ENCODE data around the gene APLF. TPM values are rescaled to one million over a fixed set of nuclear protein-coding genes. Genes with fewer than 3 reads are reported as not detected.

The APLF gene
- total RNA-seq, 6 experiments from 2014 or later, result 1.3 to 1.8 (median 1.5) TPM

DNA sequence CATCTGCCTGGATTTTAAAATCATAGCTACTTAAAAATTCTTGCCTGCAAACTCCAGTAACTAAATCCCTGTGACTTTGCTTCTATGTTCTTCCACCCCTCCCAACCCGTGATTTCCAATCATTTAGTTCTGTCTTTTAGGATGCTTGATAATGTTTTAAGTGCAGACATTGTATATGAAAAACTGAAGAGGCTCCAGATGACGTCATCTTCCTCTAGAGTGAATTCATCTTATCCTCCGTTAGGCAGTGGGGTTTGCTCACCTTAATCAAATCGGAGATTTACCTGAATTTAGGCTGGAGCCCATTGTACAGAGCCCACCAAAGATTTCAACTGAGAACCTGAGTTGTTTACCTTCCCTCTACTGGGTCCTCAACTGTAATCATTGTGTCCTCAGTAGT is 11.2 kb upstream of the APLF start:
- Mint-ChIP-seq H3K27me3 (ENCODE audit: insufficient read depth) (0 out of 2 replicates have a peak, but pooled peaks cover 2% of the 10 kb centered on the region), H3K4me3 (no peak overlapping the region), H3K36me3 (ENCODE audit: low read depth) (no peaks in the 10 kb centered on the region), H3K27ac (no peak overlapping the region), H3K9me3 (no peaks in the 10 kb centered on the region), H3K4me1 (ENCODE audit: low read depth) (peaks cover 18% of the 10 kb centered on the region)
- TF ChIP-seq, protein P1, sequence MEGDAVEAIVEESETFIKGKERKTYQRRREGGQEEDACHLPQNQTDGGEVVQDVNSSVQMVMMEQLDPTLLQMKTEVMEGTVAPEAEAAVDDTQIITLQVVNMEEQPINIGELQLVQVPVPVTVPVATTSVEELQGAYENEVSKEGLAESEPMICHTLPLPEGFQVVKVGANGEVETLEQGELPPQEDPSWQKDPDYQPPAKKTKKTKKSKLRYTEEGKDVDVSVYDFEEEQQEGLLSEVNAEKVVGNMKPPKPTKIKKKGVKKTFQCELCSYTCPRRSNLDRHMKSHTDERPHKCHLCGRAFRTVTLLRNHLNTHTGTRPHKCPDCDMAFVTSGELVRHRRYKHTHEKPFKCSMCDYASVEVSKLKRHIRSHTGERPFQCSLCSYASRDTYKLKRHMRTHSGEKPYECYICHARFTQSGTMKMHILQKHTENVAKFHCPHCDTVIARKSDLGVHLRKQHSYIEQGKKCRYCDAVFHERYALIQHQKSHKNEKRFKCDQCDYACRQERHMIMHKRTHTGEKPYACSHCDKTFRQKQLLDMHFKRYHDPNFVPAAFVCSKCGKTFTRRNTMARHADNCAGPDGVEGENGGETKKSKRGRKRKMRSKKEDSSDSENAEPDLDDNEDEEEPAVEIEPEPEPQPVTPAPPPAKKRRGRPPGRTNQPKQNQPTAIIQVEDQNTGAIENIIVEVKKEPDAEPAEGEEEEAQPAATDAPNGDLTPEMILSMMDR (IDR thresholded peaks at IDR 0.05), result no peak
- DNase-seq, result no peak

DNA sequence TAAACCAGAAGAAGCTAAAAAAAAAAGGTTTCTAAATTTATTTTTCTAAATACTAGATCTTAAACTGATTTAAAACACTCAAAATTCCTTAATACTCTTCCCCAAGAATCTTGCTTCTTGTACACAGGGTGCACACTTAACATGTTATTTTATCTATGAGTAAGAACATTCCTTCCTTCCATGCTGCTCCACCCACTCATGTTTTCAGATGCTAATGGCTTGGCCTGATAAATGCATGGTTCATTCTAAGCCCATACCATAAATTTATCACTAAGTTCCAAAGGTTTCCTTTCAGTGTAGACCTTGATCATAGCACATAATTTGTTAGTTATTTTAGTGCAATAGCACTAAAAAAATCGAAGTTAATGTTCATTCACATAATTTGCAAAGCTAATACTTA is 8.4 kb upstream of the APLF start:
- Mint-ChIP-seq H3K4me3 (no peak overlapping the region), H3K9me3 (no peaks in the 10 kb centered on the region), H3K4me1 (ENCODE audit: low read depth) (peaks cover 18% of the 10 kb centered on the region), H3K27ac (no peak overlapping the region), H3K36me3 (ENCODE audit: low read depth) (no peaks in the 10 kb centered on the region), H3K27me3 (ENCODE audit: insufficient read depth) (0 out of 2 replicates have a peak, but pooled peaks cover 2% of the 10 kb centered on the region)
- peak; percentile 31 for DNase-seq
- TF ChIP-seq, protein P1 (IDR thresholded peaks at IDR 0.05), result no peak

DNA sequence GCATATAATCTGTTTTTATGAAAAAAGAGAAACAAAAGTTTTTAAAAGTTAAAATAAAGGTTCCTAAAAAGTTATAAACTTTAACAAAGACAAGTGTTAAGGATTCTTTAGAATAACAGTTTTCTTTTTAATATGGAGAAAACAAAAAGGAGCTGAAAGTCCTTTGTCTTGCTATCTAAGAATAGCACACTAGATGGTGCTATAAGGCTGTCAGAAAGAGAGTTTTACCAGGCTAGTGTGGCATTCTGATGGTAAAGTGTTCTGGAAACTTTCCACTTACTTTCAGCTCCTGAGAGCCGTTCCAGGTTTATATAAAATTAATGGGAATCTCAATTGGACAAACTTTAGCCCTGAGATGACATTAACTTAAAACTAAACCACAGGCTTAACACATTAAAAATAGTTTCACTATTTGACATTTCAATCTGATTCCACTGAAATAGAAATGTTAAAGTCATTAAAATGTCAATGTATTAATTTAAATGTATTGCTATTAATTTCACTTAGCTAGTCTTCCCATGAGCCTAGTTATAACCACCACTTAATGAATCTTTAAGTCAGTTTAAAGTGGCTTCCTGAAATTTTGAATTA is 4.0 kb upstream of the APLF start:
- Mint-ChIP-seq H3K4me1 (ENCODE audit: low read depth) (peaks cover 34% of the 10 kb centered on the region), H3K36me3 (ENCODE audit: low read depth) (no peaks in the 10 kb centered on the region), H3K4me3 (no peak overlapping the region), H3K9me3 (no peaks in the 10 kb centered on the region), H3K27ac (no peak overlapping the region), H3K27me3 (ENCODE audit: insufficient read depth) (no peaks in the 10 kb centered on the region; the same call in 1 of the 2 replicates)
- peak; percentile 63 for DNase-seq
- TF ChIP-seq, protein P1 (IDR thresholded peaks at IDR 0.05), result peak; percentile 83

DNA sequence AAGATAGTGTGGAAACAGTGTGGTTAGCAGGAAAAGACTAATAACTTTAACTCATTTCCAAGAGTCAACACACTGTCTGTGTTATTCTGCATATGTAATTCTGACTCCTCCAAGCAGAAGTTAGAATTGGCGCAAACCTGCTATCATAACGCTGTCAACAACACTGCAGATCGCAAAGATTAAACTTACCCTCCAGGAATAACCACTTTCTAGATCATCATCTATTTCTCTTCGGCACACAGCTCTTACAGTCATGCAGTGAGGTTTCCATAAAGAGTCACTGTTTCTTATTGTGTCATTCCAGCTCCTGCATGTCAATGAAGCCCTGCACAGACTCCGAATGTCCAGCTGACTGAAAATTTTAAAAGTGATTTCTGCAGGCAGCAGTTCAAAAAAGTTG is 2.7 kb upstream of the APLF start:
- Mint-ChIP-seq H3K9me3 (no peaks in the 10 kb centered on the region), H3K4me1 (ENCODE audit: low read depth) (peaks cover 36% of the 10 kb centered on the region), H3K27me3 (ENCODE audit: insufficient read depth) (no peaks in the 10 kb centered on the region; the same call in 1 of the 2 replicates), H3K36me3 (ENCODE audit: low read depth) (no peaks in the 10 kb centered on the region), H3K27ac (no peak overlapping the region), H3K4me3 (no peak overlapping the region)
- DNase-seq, result no peak
- TF ChIP-seq, protein P1 (IDR thresholded peaks at IDR 0.05), result no peak

DNA sequence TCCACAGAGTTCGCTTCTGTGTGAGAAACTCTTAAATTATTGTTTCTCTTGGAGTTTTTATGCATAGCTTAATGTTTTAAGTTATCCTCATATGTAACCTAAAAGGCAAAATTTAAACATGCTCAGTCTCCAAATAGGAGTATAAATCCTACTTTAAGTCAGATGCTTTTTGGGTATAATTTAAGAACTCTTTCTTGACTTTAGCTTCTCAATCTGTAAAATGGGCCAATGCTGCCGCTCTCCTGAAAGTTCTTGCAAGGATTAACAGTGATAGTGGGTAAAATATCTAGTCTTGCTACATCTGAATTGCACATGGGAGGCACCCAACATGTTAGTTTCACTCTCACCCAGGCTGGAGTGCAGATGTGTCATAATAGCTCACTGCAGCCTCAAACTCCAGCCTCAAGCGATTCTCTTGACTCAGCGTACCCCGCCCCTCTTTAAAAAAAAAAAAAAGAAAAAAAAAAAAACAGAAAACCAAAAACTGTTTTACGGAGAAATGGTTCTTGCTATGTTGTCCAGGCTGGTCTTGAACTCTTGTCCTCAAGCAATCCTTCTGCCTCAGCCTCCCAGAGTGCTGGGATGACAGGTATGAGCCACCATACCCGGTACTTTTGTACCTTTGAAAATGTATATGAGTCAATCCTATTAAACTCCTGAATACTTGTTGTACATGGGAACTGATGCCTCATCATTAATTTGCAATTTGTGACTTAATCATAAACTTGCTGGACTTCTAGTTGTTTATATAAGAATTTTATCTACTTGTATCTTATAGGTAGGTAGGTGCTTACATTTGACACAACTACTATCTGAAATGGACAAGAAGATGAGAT is 2.1 kb upstream of the APLF start:
- peak overlapping the region; percentile 91 for H3K27ac Mint-ChIP-seq

More for the DNA sequence above, 2.1 kb upstream of the APLF start:
- peak; percentile 36 for DNase-seq
- TF ChIP-seq, protein P1 (IDR thresholded peaks at IDR 0.05), result no peak
- peaks cover 42% of the 10 kb centered on the region for H3K4me1 Mint-ChIP-seq (ENCODE audit: low read depth)
- H3K4me3 Mint-ChIP-seq, result peak overlapping the region; percentile 99
- no peaks in the 10 kb centered on the region for H3K36me3 Mint-ChIP-seq (ENCODE audit: low read depth)
- H3K9me3 Mint-ChIP-seq, result no peaks in the 10 kb centered on the region
- no peaks in the 10 kb centered on the region; the same call in 1 of the 2 replicates for H3K27me3 Mint-ChIP-seq (ENCODE audit: insufficient read depth)

Data from HFFc6 (cell line).